Endothelial cell of umbilical vein (primary cell): ENCODE measurements around the gene NDUFAF8. TPM values are rescaled to one million over a fixed set of nuclear protein-coding genes. Genes with fewer than 3 reads are reported as not detected.

ENCODE experiments used
- BruUV-seq: library from RNA; stranded (reverse); fragments of 400-500 nt; replicated peaks from 2 replicates; lab custom pipeline; 2021; lab: Mats Ljungman, UMichigan
- CTCF ChIA-PET: fragments of 300-600, 350-600 bp; sonication (Branson Sonifier 250); formaldehyde crosslinking; loops from one replicate; lab custom pipeline; 2021; ENCODE audit warnings: antibody characterized with exemption, inconsistent platforms; lab: Charles Lee
- POLR2A ChIA-PET: fragments of 300-600, 350-600 bp; sonication (Branson Sonifier 250); formaldehyde crosslinking; loops from one replicate; lab custom pipeline; 2021; ENCODE audit warnings: antibody characterized with exemption, inconsistent platforms; lab: Charles Lee
- DNase-seq: peaks from one replicate; pipeline ENCODE4 v3.0.0-alpha.2; 2011; ENCODE audit warnings: low read depth, low spot score
- FAIRE-seq: peaks from 2 replicates; lab custom pipeline; 2011; peaks lifted over from hg19 to GRCh38; lab: Jason Lieb, UNC
- H2AFZ ChIP-seq: 2 replicates; pipeline ENCODE4 v1.6.0; 2012; ENCODE audit warnings: low read depth, low read length, control low read depth, inconsistent platforms
- H3K27ac ChIP-seq: 2 replicates; pipeline ENCODE4 v1.5.1; 2011; ENCODE audit warnings: low read depth, mild to moderate bottlenecking, control low read depth, low read length, moderate library complexity; ENCODE audit not compliant: insufficient read depth
- H3K27me3 ChIP-seq, 2 experiments: 2 replicates each; pipeline versions ENCODE4 v1.6.0 to v1.6.1; 2011; ENCODE audit warnings: low read length in 2 of 2, mixed read lengths in 1 of 2; ENCODE audit not compliant: control insufficient read depth in 2 of 2, insufficient read depth in 2 of 2
- H3K36me3 ChIP-seq, 2 experiments: 2 replicates in 1 of 2; 3 replicates in 1 of 2; pipeline ENCODE4 v1.5.1; 2011; ENCODE audit warnings: low read length in 2 of 2, mild to moderate bottlenecking in 1 of 2, moderate library complexity in 1 of 2; ENCODE audit not compliant: control insufficient read depth in 2 of 2, insufficient read depth in 2 of 2; ENCODE audit errors: extremely low read depth in 1 of 2
- H3K4me1 ChIP-seq: 3 replicates; pipeline ENCODE4 v1.5.1; 2011; ENCODE audit warnings: mild to moderate bottlenecking, low read length; ENCODE audit not compliant: control insufficient read depth, insufficient read depth; ENCODE audit errors: extremely low read depth
- H3K4me2 ChIP-seq: 2 replicates; pipeline ENCODE4 v1.6.1; 2011; ENCODE audit warnings: low read length, control low read depth, mixed read lengths; ENCODE audit not compliant: insufficient read depth
- H3K4me3 ChIP-seq, 3 experiments: fragments of 200-600 bp in 1 of 3; sonication (generic), shearing (Covaris generic) in 1 of 3; replicated peaks in 1 of 3; 2 replicates each; pipeline ENCODE4 v1.5.1; 2011 to 2016; ENCODE audit warnings: control low read depth in 3 of 3, low read length in 3 of 3, mild to moderate bottlenecking in 2 of 3, inconsistent platforms in 1 of 3, low read depth in 1 of 3, moderate library complexity in 1 of 3; ENCODE audit not compliant: insufficient read depth in 1 of 3
- H3K79me2 ChIP-seq: 2 replicates; pipeline ENCODE4 v1.6.0; 2012; ENCODE audit warnings: low read length, inconsistent platforms; ENCODE audit not compliant: control insufficient read depth, insufficient read depth
- H3K9ac ChIP-seq: replicated peaks from 2 replicates; pipeline ENCODE3; 2011; ENCODE audit warnings: low read length, control low read depth; ENCODE audit not compliant: insufficient read depth; ENCODE audit errors: extremely low read depth
- H3K9me1 ChIP-seq: replicated peaks from 3 replicates; pipeline ENCODE4 v1.6.0; 2011; ENCODE audit warnings: mild to moderate bottlenecking, low read length; ENCODE audit not compliant: control insufficient read depth, insufficient read depth; ENCODE audit errors: extremely low read depth
- H3K9me3 ChIP-seq: replicated peaks from 2 replicates; pipeline ENCODE4 v1.5.1; 2012; ENCODE audit warnings: low read length, inconsistent platforms; ENCODE audit not compliant: control insufficient read depth, insufficient read depth
- H4K20me1 ChIP-seq: replicated peaks from 2 replicates; pipeline ENCODE3; 2011; ENCODE audit warnings: mild to moderate bottlenecking, low read length; ENCODE audit not compliant: control insufficient read depth, insufficient read depth; ENCODE audit errors: extremely low read depth
- EZH2 ChIP-seq: IDR thresholded peaks from 2 replicates; pipeline ENCODE4 v1.6.1; 2012; ENCODE audit warnings: borderline replicate concordance, low read depth, mild to moderate bottlenecking, moderate library complexity, low read length, inconsistent platforms; ENCODE audit not compliant: severe bottlenecking
- JUN ChIP-seq: IDR thresholded peaks from 2 replicates; pipeline ENCODE4 v1.6.1; 2011; ENCODE audit warnings: borderline replicate concordance, low read depth; ENCODE audit not compliant: insufficient read length, insufficient read depth
- MYC ChIP-seq: IDR thresholded peaks from one replicate; pipeline ENCODE4 v1.6.1; 2011; ENCODE audit warnings: mild to moderate bottlenecking, low read depth, low read length
- POLR2A ChIP-seq: IDR thresholded peaks from 2 replicates; pipeline ENCODE4 v1.6.1; 2012; ENCODE audit warnings: low read depth, mild to moderate bottlenecking, control low read depth, low read length
- POLR2AphosphoS5 ChIP-seq: IDR thresholded peaks from 2 replicates; pipeline ENCODE4 v1.6.1; 2012; ENCODE audit warnings: low read depth, mild to moderate bottlenecking, control low read depth, low read length, moderate library complexity; ENCODE audit not compliant: insufficient read depth
- dilution Hi-C: fragments of 300-500 bp; cut with MboI; formaldehyde crosslinking; loops from one replicate; pipeline ENCODE4 v1.15.0; 2019; ENCODE audit warnings: low sequenced_read_pairs; ENCODE audit not compliant: extremely low pct_ligation_motif_present
- intact Hi-C: fragments of 100-400 bp; cut with micrococcal nuclease; formaldehyde crosslinking; loops from one replicate; pipeline ENCODE4 v1.10.0; 2022
- polyA plus RNA-seq, 4 experiments: library from polyadenylated mRNA; depleted of rRNA in 3 of 4; stranded (reverse) in 3 of 4; unstranded in 1 of 4; fragments of >200 nt; gene quantifications; 2 replicates each; pipeline versions ENCODE4 v1.2.1 to v1.2.3, GENCODE V29; 2011 to 2012; ENCODE audit warnings: missing spikeins in 1 of 4
- total RNA-seq: library from RNA; stranded (reverse); gene quantifications from 2 replicates; pipeline ENCODE4 v1.2.3, GENCODE V29; 2021
- TF ChIP-seq, protein P1 (sequence below), 2 donors: IDR thresholded peaks; 1 replicate in 1 of 2; 2 replicates in 1 of 2; pipeline ENCODE4 v1.5.1; 2011; ENCODE audit warnings: low read length in 2 of 2, mild to moderate bottlenecking in 2 of 2, moderate library complexity in 2 of 2, control low read depth in 1 of 2, inconsistent platforms in 1 of 2, low read depth in 1 of 2; ENCODE audit not compliant: insufficient read depth in 1 of 2; ENCODE audit errors: extremely low read depth in 1 of 2

The NDUFAF8 gene
- total and polyA plus RNA-seq, 2 donors (not counting 3 experiments of a cell fraction or from before 2014, with no cell fraction given): 61.5 to 83.9 TPM

DNA sequence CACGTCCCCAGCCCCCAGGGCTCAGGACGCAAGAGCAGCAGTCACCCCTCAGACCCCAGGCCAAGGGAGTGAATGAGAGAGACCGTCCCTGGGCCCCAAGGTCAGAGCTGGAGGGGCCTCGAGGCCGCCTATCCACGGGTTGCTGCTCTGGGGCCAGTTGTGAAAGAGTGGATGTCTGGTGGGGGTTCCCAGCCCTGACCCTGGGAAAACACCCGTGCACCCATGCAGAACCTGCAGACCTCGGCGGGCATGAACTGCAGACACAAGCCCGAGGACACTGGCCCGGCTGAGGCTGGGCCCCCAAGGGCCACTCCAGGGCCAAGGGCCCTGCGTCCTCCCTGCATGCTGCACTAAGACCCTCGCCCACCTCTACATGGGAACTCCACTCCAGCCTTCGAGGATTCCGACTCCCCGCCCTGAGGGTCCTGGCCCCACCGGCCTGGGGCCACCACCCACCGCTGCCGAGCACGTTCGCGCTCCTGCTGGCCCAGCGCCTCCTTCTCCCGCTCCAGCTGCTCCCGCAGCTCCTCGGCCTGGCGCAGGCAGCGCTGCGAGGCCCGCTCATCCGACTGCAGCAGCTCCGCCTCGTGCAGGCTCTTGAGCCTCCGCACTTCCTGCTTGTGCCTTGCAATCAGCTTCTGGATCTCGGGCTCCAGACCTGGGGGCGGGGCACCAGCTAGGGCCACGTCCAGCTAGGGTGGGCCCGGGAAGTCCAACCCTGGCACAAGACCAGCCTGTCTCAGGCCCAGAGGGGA is 45.5 kb upstream of the NDUFAF8 start:
- FAIRE-seq (no peak), DNase-seq (no peak)
- TF ChIP-seq EZH2: no peak
- TF ChIP-seq JUN: no peak
- TF ChIP-seq, protein P1, sequence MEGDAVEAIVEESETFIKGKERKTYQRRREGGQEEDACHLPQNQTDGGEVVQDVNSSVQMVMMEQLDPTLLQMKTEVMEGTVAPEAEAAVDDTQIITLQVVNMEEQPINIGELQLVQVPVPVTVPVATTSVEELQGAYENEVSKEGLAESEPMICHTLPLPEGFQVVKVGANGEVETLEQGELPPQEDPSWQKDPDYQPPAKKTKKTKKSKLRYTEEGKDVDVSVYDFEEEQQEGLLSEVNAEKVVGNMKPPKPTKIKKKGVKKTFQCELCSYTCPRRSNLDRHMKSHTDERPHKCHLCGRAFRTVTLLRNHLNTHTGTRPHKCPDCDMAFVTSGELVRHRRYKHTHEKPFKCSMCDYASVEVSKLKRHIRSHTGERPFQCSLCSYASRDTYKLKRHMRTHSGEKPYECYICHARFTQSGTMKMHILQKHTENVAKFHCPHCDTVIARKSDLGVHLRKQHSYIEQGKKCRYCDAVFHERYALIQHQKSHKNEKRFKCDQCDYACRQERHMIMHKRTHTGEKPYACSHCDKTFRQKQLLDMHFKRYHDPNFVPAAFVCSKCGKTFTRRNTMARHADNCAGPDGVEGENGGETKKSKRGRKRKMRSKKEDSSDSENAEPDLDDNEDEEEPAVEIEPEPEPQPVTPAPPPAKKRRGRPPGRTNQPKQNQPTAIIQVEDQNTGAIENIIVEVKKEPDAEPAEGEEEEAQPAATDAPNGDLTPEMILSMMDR (IDR thresholded peaks at IDR 0.05; ENCODE audit: extremely low read depth in 1 of 2, insufficient read depth in 1 of 2, low read depth in 1 of 2, low read length in 2 of 2): no peak
- no peak for TF ChIP-seq POLR2A
- TF ChIP-seq MYC: no peak
- no peak for TF ChIP-seq POLR2AphosphoS5
- no TSS peak for BruUV-seq
- Histone ChIP-seq H3K4me3 (no peak overlapping the region), H3K27me3 (no peaks in the 10 kb centered on the region), H3K79me2 (no peaks in the 10 kb centered on the region), H3K4me1 (no peaks in the 10 kb centered on the region), H3K9me1 (no peaks in the 10 kb centered on the region), H3K9ac (no peak overlapping the region), H3K4me2 (no peak overlapping the region), H2AFZ (no peak overlapping the region), H3K9me3 (no peaks in the 10 kb centered on the region), H3K36me3 (peaks cover 0 to 7% of the 10 kb centered on the region in 2 experiments), H4K20me1 (no peaks in the 10 kb centered on the region), H3K27ac (no peak overlapping the region)
- CTCF ChIA-PET: no interaction called here
- dilution Hi-C loops: no loop called here
- POLR2A ChIA-PET: no interaction called here
- intact Hi-C loops: no loop called here
